Urinary bladder (tissue), 4 donors: Measurements from ENCODE around the gene CES2. TPM values are rescaled to one million over a fixed set of nuclear protein-coding genes. Genes with fewer than 3 reads are reported as not detected.
"Not testable (repeated sequence)": the region's sequence is repeated elsewhere in the genome, so short reads cannot be mapped to it uniquely, and the experiment has no call there.

ENCODE experiments used
- DNase-seq: peaks from one replicate; pipeline ENCODE4 v3.0.0-alpha.2; 2015; ENCODE audit errors: extremely low spot score
- H3K27ac ChIP-seq: one replicate; pipeline ENCODE4 v1.5.1; 2013; ENCODE audit warnings: low read depth, mild to moderate bottlenecking, moderate library complexity
- H3K36me3 ChIP-seq: one replicate; pipeline ENCODE4 v1.6.1; 2013; ENCODE audit warnings: mild to moderate bottlenecking, moderate library complexity; ENCODE audit not compliant: insufficient read depth
- H3K4me1 ChIP-seq: one replicate; pipeline ENCODE4 v1.6.1; 2013; ENCODE audit warnings: mild to moderate bottlenecking, moderate library complexity; ENCODE audit not compliant: insufficient read depth
- H3K4me3 ChIP-seq: one replicate; pipeline ENCODE4 v1.5.1; 2013; ENCODE audit warnings: low read depth, low read length
- WGBS: extraction: QIAGEN DNeasy Blood & Tissue Kit; methylation state at CpG from one replicate; pipeline ENCODE4 v1.1.7; 2013; 5-methylcytosine and 5-hydroxymethylcytosine counted together
- polyA plus RNA-seq: library from polyadenylated mRNA; stranded (reverse); fragments of 200-250 nt; gene quantifications from one replicate; pipeline ENCODE4 v1.2.3, GENCODE V29; 2013
- total RNA-seq: library from RNA; depleted of rRNA; stranded (reverse); fragments of >200 nt; gene quantifications from one replicate; pipeline ENCODE4 v1.2.3, GENCODE V29; 2014
- donor health status: healthy with polysubstance abuse.
- donor health status: healthy.

Gene CES2
- total and polyA plus RNA-seq, 2 donors, result 12.9 to 32.5 TPM

DNA sequence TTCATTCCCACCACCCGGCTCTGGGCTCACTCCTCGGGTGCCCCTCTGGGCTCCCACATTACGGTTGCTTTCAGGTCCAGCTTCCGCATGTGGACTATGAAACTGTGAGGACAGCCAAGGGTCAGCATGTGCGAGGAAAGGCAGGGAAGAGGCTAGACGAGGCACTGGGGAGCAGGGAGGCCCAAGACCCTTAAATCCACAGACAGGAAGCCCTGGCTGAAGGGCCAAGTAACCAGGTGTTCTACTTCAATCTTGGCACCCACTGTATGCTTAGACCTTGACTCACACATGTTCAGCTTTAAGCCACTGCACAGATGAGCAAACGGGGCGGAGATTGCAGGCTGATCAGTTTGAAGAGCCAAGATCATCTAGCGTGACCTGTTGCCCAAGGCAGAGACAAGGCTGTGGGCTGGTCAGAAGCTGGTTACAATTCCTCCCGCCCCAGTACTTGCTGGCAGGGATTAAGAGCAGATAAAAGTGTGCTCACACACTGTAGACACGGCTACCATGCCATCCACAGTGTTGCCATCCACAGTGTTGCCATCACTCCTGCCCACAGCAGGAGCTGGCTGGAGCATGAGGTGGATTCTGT is 53.0 kb downstream of the CES2 start, which contains the start of gene CES4A:
Gene CES4A (plus strand): TSS at position 393 of the 592 bp plus-strand sequence. CDS start 184 bp downstream, at position 577.
- Histone ChIP-seq H3K36me3 (no peaks in the 10 kb centered on the region), H3K4me3 (no peak within 1 kb of the TSS), H3K27ac (no peak within 1 kb of the TSS), H3K4me1 (no peaks in the 10 kb centered on the region)
- 52% methylated on average over 11 of the region's 11 CpGs for WGBS
- DNase-seq, result no peak

DNA sequence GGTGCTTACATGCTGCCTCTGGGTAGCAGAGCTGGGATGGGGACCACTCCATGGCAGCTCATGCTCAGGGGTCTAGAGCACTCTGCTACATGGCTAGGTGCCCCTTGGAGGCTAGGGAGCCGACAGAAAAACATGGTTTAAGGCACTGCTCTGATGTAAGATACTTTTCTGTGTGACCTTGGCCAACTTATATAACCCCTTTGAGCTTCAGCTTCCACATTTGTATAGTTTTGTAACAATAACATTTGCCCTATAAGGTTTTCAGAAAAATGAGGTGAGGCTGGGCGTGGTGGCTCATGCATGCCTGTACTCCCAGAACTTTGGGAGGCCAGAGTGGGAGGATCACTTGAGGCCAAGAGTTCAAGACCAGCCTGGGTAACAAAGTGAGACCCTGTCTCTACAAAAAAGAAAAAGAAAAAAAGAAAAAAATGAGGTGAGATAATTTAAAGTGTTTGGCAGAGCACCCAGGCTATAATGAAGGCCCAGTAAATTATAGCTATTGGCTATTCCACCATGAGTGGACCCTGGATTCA is 56.3 kb downstream of the CES2 start:
- WGBS, result 88% methylated on average over 2 of the region's 2 CpGs
- Histone ChIP-seq H3K27ac (no peak overlapping the region), H3K36me3 (no peaks in the 10 kb centered on the region), H3K4me3 (no peak overlapping the region), H3K4me1 (no peaks in the 10 kb centered on the region)
- no peak for DNase-seq

DNA sequence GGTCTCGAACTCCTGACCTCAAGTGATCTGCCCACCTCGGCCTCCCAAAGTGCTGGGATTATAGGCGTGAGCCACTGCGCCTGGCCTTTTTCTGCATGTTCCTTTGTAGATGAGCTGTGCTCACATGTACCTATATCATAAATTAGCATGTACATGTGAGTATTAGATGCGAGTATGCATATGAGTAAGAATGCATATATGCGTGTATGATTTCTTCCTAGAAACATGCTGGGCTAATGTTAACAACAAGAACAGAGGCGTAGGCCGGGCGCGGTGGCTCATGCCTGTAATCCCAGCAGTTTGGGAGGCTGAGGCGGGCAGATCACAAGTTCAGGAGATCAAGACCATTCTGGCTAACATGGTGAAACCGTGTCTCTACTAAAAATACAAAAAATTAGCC is 58.2 kb downstream of the CES2 start:
- not testable (repeated sequence) for H3K36me3 ChIP-seq, H3K4me1 ChIP-seq, H3K4me3 ChIP-seq, DNase-seq, H3K27ac ChIP-seq
- 96% methylated on average over 12 of the region's 12 CpGs for WGBS

Other genes starting within 250 kb of the CES2 start
- 17.8 TPM for gene CMTM4, start 238.8 kb upstream of the CES2 start, total RNA-seq
- gene CMTM4, start 238.8 kb upstream of the CES2 start, polyA plus RNA-seq, result 8.9 TPM
- 153 TPM for gene DYNC1LI2, start 183.9 kb upstream of the CES2 start, total RNA-seq
- gene DYNC1LI2, start 183.9 kb upstream of the CES2 start, polyA plus RNA-seq, result 74.6 TPM
- gene TERB1, start 133.9 kb upstream of the CES2 start, total RNA-seq, result not detected
- not detected for gene TERB1, start 133.9 kb upstream of the CES2 start, polyA plus RNA-seq
- gene NAE1, start 104.5 kb upstream of the CES2 start, total RNA-seq, result 74.4 TPM
- 36.2 TPM for gene NAE1, start 104.5 kb upstream of the CES2 start, polyA plus RNA-seq
- gene CA7, start 91.1 kb upstream of the CES2 start, total RNA-seq, result not detected
- not detected for gene CA7, start 91.1 kb upstream of the CES2 start, polyA plus RNA-seq
- gene PDP2, start 55.0 kb upstream of the CES2 start, total RNA-seq, result 5.6 TPM
- gene PDP2, start 55.0 kb upstream of the CES2 start, polyA plus RNA-seq, result 5.0 TPM
- gene CDH16, start 16.6 kb upstream of the CES2 start, total RNA-seq, result not detected
- gene CDH16, start 16.6 kb upstream of the CES2 start, polyA plus RNA-seq, result not detected
- 7.0 TPM for gene RRAD, start 10.0 kb upstream of the CES2 start, total RNA-seq
- 26.1 TPM for gene RRAD, start 10.0 kb upstream of the CES2 start, polyA plus RNA-seq
- 52.0 TPM for gene CIAO2B, start 1.1 kb upstream of the CES2 start, total RNA-seq
- gene CIAO2B, start 1.1 kb upstream of the CES2 start, polyA plus RNA-seq, result 174 TPM
- gene CES3, start 25.8 kb downstream of the CES2 start, total RNA-seq, result not detected
- 0.19 TPM for gene CES3, start 25.8 kb downstream of the CES2 start, polyA plus RNA-seq
- gene CES4A, start 53.1 kb downstream of the CES2 start, total RNA-seq, result 4.9 TPM
- gene CES4A, start 53.1 kb downstream of the CES2 start, polyA plus RNA-seq, result 4.0 TPM
- gene CBFB, start 93.6 kb downstream of the CES2 start, total RNA-seq, result 62.5 TPM
- 19.3 TPM for gene CBFB, start 93.6 kb downstream of the CES2 start, polyA plus RNA-seq
- 22.8 TPM for gene PHAF1, start 174.4 kb downstream of the CES2 start, total RNA-seq
- gene PHAF1, start 174.4 kb downstream of the CES2 start, polyA plus RNA-seq, result 11.0 TPM
- gene B3GNT9, start 215.5 kb downstream of the CES2 start, total RNA-seq, result 22.4 TPM
- gene B3GNT9, start 215.5 kb downstream of the CES2 start, polyA plus RNA-seq, result 26.4 TPM
- 7.3 TPM for gene TRADD, start 224.4 kb downstream of the CES2 start, total RNA-seq
- 38.1 TPM for gene TRADD, start 224.4 kb downstream of the CES2 start, polyA plus RNA-seq
- 4.7 TPM for gene FBXL8, start 224.4 kb downstream of the CES2 start, total RNA-seq
- gene FBXL8, start 224.4 kb downstream of the CES2 start, polyA plus RNA-seq, result 20.4 TPM
- 4.5 TPM for gene HSF4, start 229.2 kb downstream of the CES2 start, total RNA-seq
- gene HSF4, start 229.2 kb downstream of the CES2 start, polyA plus RNA-seq, result 75.2 TPM
- gene NOL3, start 235.0 kb downstream of the CES2 start, total RNA-seq, result 5.3 TPM
- gene NOL3, start 235.0 kb downstream of the CES2 start, polyA plus RNA-seq, result 66.6 TPM
- gene MATCAP1, start 248.4 kb downstream of the CES2 start, total RNA-seq, result 11.4 TPM
- gene MATCAP1, start 248.4 kb downstream of the CES2 start, polyA plus RNA-seq, result 20.9 TPM